Loucy (cell line): ENCODE measurements around the gene OR4F6.

Experiments
- CTCF ChIP-seq: fragments of 200-600 bp; sonication (generic); conservative IDR thresholded peaks from 2 replicates; pipeline ENCODE4 v1.5.1; 2014; ENCODE audit warnings: mild to moderate bottlenecking, antibody characterized with exemption, low read length
- EZH2phosphoT487 ChIP-seq: fragments of 200-600 bp; IDR thresholded peaks from 2 replicates; pipeline ENCODE4 v1.6.1; 2018; ENCODE audit warnings: antibody characterized with exemption, mild to moderate bottlenecking, moderate library complexity, borderline replicate concordance

- TF ChIP-seq CTCF = no peak
- TF ChIP-seq EZH2phosphoT487 = no peak
These were observed 1.6 kb downstream of the OR4F6 start for GRCh38 chr15:101804941-101805340.
